Fibroblast of the aortic adventitia (primary cell): ENCODE results near the gene SRRT. TPM values are rescaled to one million over a fixed set of nuclear protein-coding genes. Genes with fewer than 3 reads are reported as not detected.
A peak's percentile ranks its signal among the peaks of the same experiment; 100 is the strongest.

ENCODE experiments used
- DNase-seq: peaks from one replicate; pipeline ENCODE4 v3.0.0-alpha.2; 2010; ENCODE audit warnings: low read depth
- H3K4me3 ChIP-seq: 2 replicates; pipeline ENCODE4 v1.5.1; 2011; ENCODE audit warnings: low read depth, mild to moderate bottlenecking, control low read depth, low read length, moderate library complexity
- CTCF ChIP-seq: IDR thresholded peaks from 2 replicates; pipeline ENCODE4 v1.5.1; 2011; ENCODE audit warnings: mild to moderate bottlenecking, low read length, control low read depth, inconsistent platforms; ENCODE audit not compliant: insufficient read depth
- total RNA-seq: library from RNA; depleted of rRNA; stranded (reverse); fragments of >200 nt; gene quantifications from 2 replicates; pipeline ENCODE4 v1.2.3, GENCODE V29; 2012; ENCODE audit warnings: low replicate concordance

Gene SRRT
- total RNA-seq, 1 donor, result 41.2 TPM

- TF ChIP-seq CTCF, result no peak
- H3K4me3 ChIP-seq, result peak overlapping the region; percentile 80
- no peak for DNase-seq
These were observed 12.8 kb downstream of the SRRT start for GRCh38 chr7:100887516-100888290.

GRCh38 chr7:100888291-100888987 is 13.5 kb downstream of the SRRT start:
- DNase-seq, result no peak
- TF ChIP-seq CTCF, result no peak
- H3K4me3 ChIP-seq, result peak overlapping the region; percentile 80

- no peak for DNase-seq
- TF ChIP-seq CTCF, result peak; percentile 1
- H3K4me3 ChIP-seq, result peak within 1 kb of the TSS; percentile 80
These were observed 14.3 kb downstream of the SRRT start, which contains the start of gene UFSP1 for GRCh38 chr7:100888988-100889750. TSS of gene UFSP1 (minus strand) at chr7:100889715. CDS start at chr7:100889271, 444 bp downstream.

- TF ChIP-seq CTCF, result no peak
- no peak for DNase-seq
- H3K4me3 ChIP-seq, result peak overlapping the region; percentile 67
These were observed 16.0 kb downstream of the SRRT start for GRCh38 chr7:100890653-100891567.

GRCh38 chr7:100891568-100892247 is 16.8 kb downstream of the SRRT start:
- peak; percentile 22 for DNase-seq
- TF ChIP-seq CTCF, result no peak
- H3K4me3 ChIP-seq, result no peak overlapping the region
